AG04450 (cell line): ENCODE measurements around the gene CACNA1E. TPM values are rescaled to one million over a fixed set of nuclear protein-coding genes. Genes with fewer than 3 reads are reported as not detected.

Experiments used
- CTCF ChIA-PET: fragments of 300-600, 350-600 bp; formaldehyde crosslinking; extraction: SDS; loops from one replicate; lab custom pipeline; 2022; ENCODE audit warnings: antibody characterized with exemption, inconsistent platforms; lab: Charles Lee
- POLR2A ChIA-PET: fragments of 350-600 bp; formaldehyde crosslinking; extraction: SDS; loops from one replicate; lab custom pipeline; 2021; ENCODE audit warnings: antibody characterized with exemption, inconsistent platforms; lab: Yijun Ruan, JAX
- DNase-seq: peaks from one replicate; pipeline ENCODE4 v3.0.0-alpha.2; 2011; ENCODE audit warnings: low read depth, low spot score
- H3K27ac ChIP-seq: one replicate; pipeline ENCODE4 v1.5.1; 2012; ENCODE audit warnings: low read depth, low read length, control low read depth
- H3K27me3 ChIP-seq: one replicate; pipeline ENCODE4 v1.6.0; 2012; ENCODE audit warnings: low read length; ENCODE audit not compliant: control insufficient read depth, insufficient read depth
- H3K4me3 ChIP-seq: 2 replicates; pipeline ENCODE4 v1.5.1; 2011; ENCODE audit warnings: mild to moderate bottlenecking, low read depth, low read length, control low read depth
- H3K9me3 ChIP-seq: 2 replicates; pipeline ENCODE4 v1.5.1; 2012; ENCODE audit warnings: low read length; ENCODE audit not compliant: control insufficient read depth, insufficient read depth
- polyA plus RNA-seq: library from polyadenylated mRNA; depleted of rRNA; stranded (reverse); fragments of >200 nt; gene quantifications from 2 replicates; pipeline ENCODE4 v1.2.3, GENCODE V29; 2011
- TF ChIP-seq, protein P1 (sequence below): IDR thresholded peaks from 2 replicates; pipeline ENCODE4 v1.5.1; 2011; ENCODE audit warnings: low read depth, low read length, control low read depth, inconsistent platforms

The CACNA1E gene
- polyA plus RNA-seq, 1 experiment = not detected

DNA sequence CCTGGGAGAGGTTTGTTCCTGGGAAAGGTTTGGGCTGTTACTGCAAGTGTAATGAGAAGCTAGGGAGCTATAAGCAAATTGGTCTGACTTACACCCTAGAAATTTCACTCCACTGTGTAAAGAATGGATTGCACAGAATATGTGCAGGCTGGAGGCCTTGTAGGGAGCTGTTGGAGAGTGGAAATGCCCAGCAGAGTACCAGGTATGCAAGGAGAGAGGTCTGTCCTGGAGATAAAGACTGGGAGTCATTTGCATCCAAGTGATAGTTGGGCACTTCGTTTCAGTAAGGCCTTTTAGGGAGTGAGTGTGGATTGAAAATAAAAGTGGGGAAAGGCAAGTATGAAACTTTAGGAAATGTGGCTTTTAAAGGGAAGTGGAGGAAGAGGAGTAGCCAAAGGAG lies 75.8 kb downstream of the CACNA1E start:
- TF ChIP-seq, protein P1, sequence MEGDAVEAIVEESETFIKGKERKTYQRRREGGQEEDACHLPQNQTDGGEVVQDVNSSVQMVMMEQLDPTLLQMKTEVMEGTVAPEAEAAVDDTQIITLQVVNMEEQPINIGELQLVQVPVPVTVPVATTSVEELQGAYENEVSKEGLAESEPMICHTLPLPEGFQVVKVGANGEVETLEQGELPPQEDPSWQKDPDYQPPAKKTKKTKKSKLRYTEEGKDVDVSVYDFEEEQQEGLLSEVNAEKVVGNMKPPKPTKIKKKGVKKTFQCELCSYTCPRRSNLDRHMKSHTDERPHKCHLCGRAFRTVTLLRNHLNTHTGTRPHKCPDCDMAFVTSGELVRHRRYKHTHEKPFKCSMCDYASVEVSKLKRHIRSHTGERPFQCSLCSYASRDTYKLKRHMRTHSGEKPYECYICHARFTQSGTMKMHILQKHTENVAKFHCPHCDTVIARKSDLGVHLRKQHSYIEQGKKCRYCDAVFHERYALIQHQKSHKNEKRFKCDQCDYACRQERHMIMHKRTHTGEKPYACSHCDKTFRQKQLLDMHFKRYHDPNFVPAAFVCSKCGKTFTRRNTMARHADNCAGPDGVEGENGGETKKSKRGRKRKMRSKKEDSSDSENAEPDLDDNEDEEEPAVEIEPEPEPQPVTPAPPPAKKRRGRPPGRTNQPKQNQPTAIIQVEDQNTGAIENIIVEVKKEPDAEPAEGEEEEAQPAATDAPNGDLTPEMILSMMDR = no peak
- CTCF ChIA-PET = no interaction called here
- POLR2A ChIA-PET = no interaction called here
- no peak overlapping the region for H3K27ac ChIP-seq
- DNase-seq = no peak
- H3K4me3 ChIP-seq = no peak overlapping the region
- H3K27me3 ChIP-seq = no peaks in the 10 kb centered on the region
- H3K9me3 ChIP-seq = no peaks in the 10 kb centered on the region

DNA sequence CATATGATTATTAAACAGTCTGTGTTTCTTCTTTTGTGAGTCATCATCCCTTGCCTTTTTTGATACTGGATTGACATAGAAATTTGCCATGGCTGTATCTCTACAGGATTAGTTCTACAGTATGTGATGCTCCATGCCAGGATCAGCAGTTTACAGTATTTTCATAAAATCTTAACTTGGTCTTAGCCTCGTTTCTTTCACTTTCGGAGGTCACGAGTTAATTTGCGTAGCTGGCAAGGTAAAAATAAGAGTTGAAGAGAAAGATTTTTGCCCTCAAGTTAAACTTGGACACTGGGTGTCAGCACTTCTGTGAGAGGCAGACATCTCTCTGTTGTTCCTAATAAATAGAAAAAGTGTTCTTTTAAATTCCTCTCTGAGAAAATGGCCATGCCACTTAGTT lies 79.1 kb downstream of the CACNA1E start:
- Histone ChIP-seq H3K4me3 (no peak overlapping the region), H3K9me3 (no peaks in the 10 kb centered on the region), H3K27me3 (no peaks in the 10 kb centered on the region), H3K27ac (no peak overlapping the region)
- ChIA-PET CTCF (no interaction called here), POLR2A (no interaction called here)
- no peak for DNase-seq
- TF ChIP-seq, protein P1 = no peak

DNA sequence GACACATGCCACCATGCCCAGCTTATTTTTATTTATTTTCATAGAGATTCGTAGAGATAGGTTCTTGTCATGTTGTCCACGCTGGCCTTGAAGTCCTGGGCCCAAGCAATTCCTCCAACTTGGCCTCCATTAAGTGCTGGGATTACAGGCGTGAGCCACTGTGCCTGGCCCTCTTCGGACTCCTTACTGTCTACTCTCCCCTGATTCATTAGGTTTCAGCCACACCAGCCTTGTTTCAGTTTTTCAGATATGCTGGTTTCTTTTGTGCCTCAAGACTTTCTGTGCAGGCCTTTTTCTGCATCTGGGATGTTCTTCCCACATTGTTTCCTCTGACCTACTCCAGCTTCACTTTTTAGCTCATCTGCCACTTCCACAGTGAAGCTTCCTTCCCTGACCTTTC lies 85.4 kb downstream of the CACNA1E start:
- H3K4me3 ChIP-seq = no peak overlapping the region
- H3K27me3 ChIP-seq = no peaks in the 10 kb centered on the region
- DNase-seq = no peak
- no peak overlapping the region for H3K27ac ChIP-seq
- CTCF ChIA-PET = no interaction called here
- TF ChIP-seq, protein P1 = no peak
- H3K9me3 ChIP-seq = no peaks in the 10 kb centered on the region
- POLR2A ChIA-PET = no interaction called here

DNA sequence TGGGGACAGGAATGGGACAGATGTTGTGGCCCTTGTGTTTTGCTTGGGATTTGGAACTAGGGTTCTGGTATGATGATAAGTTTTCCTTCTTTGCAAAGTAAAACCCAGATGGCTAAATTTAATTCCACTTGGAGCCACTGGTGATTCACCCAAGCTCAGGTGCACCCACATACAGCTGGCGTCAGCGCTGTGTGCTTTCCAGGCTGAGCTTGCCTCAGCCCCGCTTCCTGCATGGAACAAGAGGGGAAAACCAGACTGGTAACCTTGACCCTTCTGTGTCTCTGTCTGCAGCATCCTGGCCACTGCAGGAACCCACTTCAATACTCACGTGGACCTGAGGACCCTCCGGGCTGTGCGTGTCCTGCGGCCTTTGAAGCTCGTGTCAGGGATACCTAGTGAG lies 94.2 kb downstream of the CACNA1E start:
- ChIA-PET POLR2A (no interaction called here), CTCF (no interaction called here)
- no peak for DNase-seq
- H3K9me3 ChIP-seq = no peaks in the 10 kb centered on the region
- H3K4me3 ChIP-seq = no peak overlapping the region
- no peaks in the 10 kb centered on the region for H3K27me3 ChIP-seq
- no peak overlapping the region for H3K27ac ChIP-seq
- TF ChIP-seq, protein P1 = no peak

DNA sequence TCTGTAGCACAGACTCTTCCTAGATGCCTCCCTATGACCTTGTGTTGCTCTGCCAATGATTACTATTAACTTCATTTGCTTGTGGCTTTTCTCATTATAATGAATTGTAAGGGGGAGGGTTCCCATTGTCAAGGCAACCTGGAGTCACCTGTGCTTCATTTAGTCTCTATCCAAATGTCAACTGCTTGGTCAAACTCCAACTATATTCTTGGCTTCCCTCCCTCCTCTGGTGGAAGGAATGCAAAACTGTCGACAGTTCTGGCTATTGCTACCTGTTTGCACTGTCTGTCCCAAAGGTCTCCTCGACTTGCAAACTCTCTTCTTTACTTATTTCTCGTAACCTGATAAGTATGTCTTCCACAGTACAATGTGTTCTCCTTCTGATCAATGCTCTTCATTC lies 100.3 kb downstream of the CACNA1E start:
- H3K9me3 ChIP-seq = peaks cover 3% of the 10 kb centered on the region; the same call in 1 of the 2 replicates
- DNase-seq = no peak
- H3K27me3 ChIP-seq = no peaks in the 10 kb centered on the region
- ChIA-PET CTCF (no interaction called here), POLR2A (no interaction called here)
- no peak overlapping the region for H3K27ac ChIP-seq
- TF ChIP-seq, protein P1 = 0 out of 2 replicates have a peak, but pooled peaks have one; percentile 23
- H3K4me3 ChIP-seq = no peak overlapping the region
